T-helper 2 cell treated with Interferon-gamma antibody and Interleukin-4, amounts not matched to agents 5 μg/mL and 100 μg/mL, for 36 hours (primary cell): ENCODE data around the gene FBXO9.

ENCODE experiments used
- DNase-seq: peaks from one replicate; pipeline ENCODE4 v3.0.0; 2021; ENCODE audit warnings: low spot score
- H3K27ac Mint-ChIP-seq: one replicate; pipeline ENCODE4 v1.8.0; 2021; ENCODE audit warnings: mild to moderate bottlenecking, mixed read lengths
- H3K27me3 Mint-ChIP-seq: one replicate; pipeline ENCODE4 v1.8.0; 2021; ENCODE audit warnings: low read depth, mixed read lengths
- H3K36me3 Mint-ChIP-seq: one replicate; pipeline ENCODE4 v1.8.0; 2021; ENCODE audit warnings: low read depth, mixed read lengths
- H3K4me1 Mint-ChIP-seq: one replicate; pipeline ENCODE4 v1.8.0; 2021; ENCODE audit warnings: low read depth, mixed read lengths
- H3K4me3 Mint-ChIP-seq: one replicate; pipeline ENCODE4 v1.8.0; 2022; ENCODE audit warnings: mild to moderate bottlenecking, moderate library complexity, mixed read lengths
- H3K9me3 Mint-ChIP-seq: one replicate; pipeline ENCODE4 v1.8.0; 2021; ENCODE audit warnings: mixed read lengths

FBXO9 gene

DNA sequence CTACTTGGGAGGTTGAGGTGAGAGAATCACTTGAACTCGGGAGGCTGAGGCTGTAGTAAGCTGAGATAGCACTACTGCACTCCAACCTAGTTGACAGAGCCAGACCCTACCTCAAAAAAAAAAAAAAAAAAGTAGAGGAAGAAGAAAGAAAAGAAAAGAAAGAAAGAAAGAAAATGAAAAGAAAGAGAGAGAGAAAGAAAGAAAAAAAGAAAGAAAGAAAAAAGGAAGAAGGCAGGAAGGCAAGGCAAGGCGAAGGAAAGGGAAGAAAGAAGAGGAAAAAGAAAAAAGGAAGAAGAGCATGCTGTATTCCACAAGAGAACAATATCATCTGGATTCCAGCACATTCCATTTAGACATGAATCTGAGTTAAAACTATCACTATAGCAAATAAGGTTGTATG is 79.6 kb downstream of the FBXO9 start:
- Mint-ChIP-seq H3K9me3 (no peaks in the 10 kb centered on the region), H3K27ac (no peak overlapping the region), H3K27me3 (peaks cover 17% of the 10 kb centered on the region), H3K4me1 (no peaks in the 10 kb centered on the region), H3K4me3 (no peak overlapping the region), H3K36me3 (no peaks in the 10 kb centered on the region)
- no peak for DNase-seq

DNA sequence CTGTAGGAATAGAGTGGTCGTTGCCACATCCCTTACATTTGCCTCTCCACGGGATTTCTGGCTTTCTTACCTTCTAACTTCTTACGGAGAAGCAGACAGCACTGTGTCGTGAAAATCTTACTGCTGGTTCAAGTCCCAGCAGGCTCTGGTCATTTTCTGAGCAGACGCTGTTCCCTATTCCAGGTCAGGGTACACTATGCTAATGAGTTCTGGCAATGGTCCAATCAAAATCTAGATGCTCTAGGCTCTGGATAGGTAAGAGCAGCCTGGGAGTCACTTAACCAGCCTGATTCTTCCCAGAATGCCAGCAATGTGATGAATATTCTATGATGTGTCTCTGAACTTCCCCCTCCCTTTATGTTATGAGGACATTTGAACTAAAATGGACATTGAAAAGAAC is 83.5 kb downstream of the FBXO9 start, which contains the start of gene GCM1:
Gene GCM1 (minus strand): TSS at position 158 of the 400 bp plus-strand sequence. CDS start 3,209 bp downstream, outside the sequence.
- H3K4me3 Mint-ChIP-seq, result no peak within 1 kb of the TSS
- H3K9me3 Mint-ChIP-seq, result no peaks in the 10 kb centered on the region
- DNase-seq, result no peak
- no peak within 1 kb of the TSS for H3K27ac Mint-ChIP-seq
- no peaks in the 10 kb centered on the region for H3K4me1 Mint-ChIP-seq
- H3K27me3 Mint-ChIP-seq, result peaks cover 9% of the 10 kb centered on the region
- H3K36me3 Mint-ChIP-seq, result no peaks in the 10 kb centered on the region
